NCI-H1930 (cell line): Measurements from ENCODE around the gene GPR22.

Source experiments
- DNase-seq, 2 experiments: peaks; one replicate each; lab custom pipeline; 2025; lab: John Stamatoyannopoulos, UW

The GPR22 gene

GRCh38 chr7:107469929-107470328 lies at the start of gene GPR22:
Gene GPR22 (plus strand): TSS chr7:107470057. CDS start chr7:107474061, 4,004 bp downstream.
- peak; percentile 50 to 57 for DNase-seq

GRCh38 chr7:107427462-107427861 lies 42.4 kb upstream of the GPR22 start:
- DNase-seq, result no peak

GRCh38 chr7:107428642-107429041 lies 41.2 kb upstream of the GPR22 start:
- DNase-seq, result no peak

GRCh38 chr7:107430057-107430456 lies 39.8 kb upstream of the GPR22 start:
- no peak for DNase-seq

- no peak for DNase-seq
These were observed 37.6 kb upstream of the GPR22 start for GRCh38 chr7:107432261-107432660.

- DNase-seq, result no peak
These were observed 34.1 kb upstream of the GPR22 start for GRCh38 chr7:107435749-107436148.

GRCh38 chr7:107439025-107439424 lies 30.8 kb upstream of the GPR22 start:
- no peak for DNase-seq

- DNase-seq, result no peak
These were observed 28.1 kb upstream of the GPR22 start for GRCh38 chr7:107441581-107442422.

- no peak for DNase-seq
These were observed 27.2 kb upstream of the GPR22 start for GRCh38 chr7:107442678-107443077.

- DNase-seq, result no peak
These were observed 23.3 kb upstream of the GPR22 start for GRCh38 chr7:107446531-107446930.

GRCh38 chr7:107446988-107447387 lies 22.9 kb upstream of the GPR22 start:
- DNase-seq, result no peak

GRCh38 chr7:107450970-107451369 lies 18.9 kb upstream of the GPR22 start:
- DNase-seq, result no peak

GRCh38 chr7:107453388-107453787 lies 16.5 kb upstream of the GPR22 start:
- DNase-seq, result no peak

- no peak for DNase-seq
These were observed 7.8 kb upstream of the GPR22 start for GRCh38 chr7:107461938-107462533.

GRCh38 chr7:107463139-107464078 lies 6.4 kb upstream of the GPR22 start:
- peak; percentile 22 to 46 for DNase-seq

GRCh38 chr7:107464666-107465226 lies 5.1 kb upstream of the GPR22 start:
- no peak for DNase-seq

- DNase-seq, result no peak
These were observed 1.9 kb upstream of the GPR22 start for GRCh38 chr7:107467972-107468371.

- no peak for DNase-seq
These were observed 1.0 kb upstream of the GPR22 start for GRCh38 chr7:107468824-107469223.

GRCh38 chr7:107471292-107472070 lies 1.6 kb downstream of the GPR22 start:
- no peak for DNase-seq

GRCh38 chr7:107472116-107472515 lies 2.3 kb downstream of the GPR22 start:
- DNase-seq, result no peak

- DNase-seq, result no peak
These were observed 4.3 kb downstream of the GPR22 start for GRCh38 chr7:107474104-107474521.
